Endothelial cell of umbilical vein (primary cell): ENCODE data around the gene IDH3A. TPM values are rescaled to one million over a fixed set of nuclear protein-coding genes. Genes with fewer than 3 reads are reported as not detected.

Experiments used
- BruUV-seq: library from RNA; stranded (reverse); fragments of 400-500 nt; replicated peaks from 2 replicates; lab custom pipeline; 2021; lab: Mats Ljungman, UMichigan
- CTCF ChIA-PET: fragments of 300-600, 350-600 bp; sonication (Branson Sonifier 250); formaldehyde crosslinking; loops from one replicate; lab custom pipeline; 2021; ENCODE audit warnings: antibody characterized with exemption, inconsistent platforms; lab: Charles Lee
- POLR2A ChIA-PET: fragments of 300-600, 350-600 bp; sonication (Branson Sonifier 250); formaldehyde crosslinking; loops from one replicate; lab custom pipeline; 2021; ENCODE audit warnings: antibody characterized with exemption, inconsistent platforms; lab: Charles Lee
- DNase-seq: peaks from one replicate; pipeline ENCODE4 v3.0.0-alpha.2; 2011; ENCODE audit warnings: low read depth, low spot score
- FAIRE-seq: peaks from 2 replicates; lab custom pipeline; 2011; peaks lifted over from hg19 to GRCh38; lab: Jason Lieb, UNC
- H2AFZ ChIP-seq: 2 replicates; pipeline ENCODE4 v1.6.0; 2012; ENCODE audit warnings: low read depth, low read length, control low read depth, inconsistent platforms
- H3K27ac ChIP-seq: 2 replicates; pipeline ENCODE4 v1.5.1; 2011; ENCODE audit warnings: low read depth, mild to moderate bottlenecking, control low read depth, low read length, moderate library complexity; ENCODE audit not compliant: insufficient read depth
- H3K27me3 ChIP-seq, 2 experiments: 2 replicates each; pipeline versions ENCODE4 v1.6.0 to v1.6.1; 2011; ENCODE audit warnings: low read length in 2 of 2, mixed read lengths in 1 of 2; ENCODE audit not compliant: control insufficient read depth in 2 of 2, insufficient read depth in 2 of 2
- H3K36me3 ChIP-seq, 2 experiments: 2 replicates in 1 of 2; 3 replicates in 1 of 2; pipeline ENCODE4 v1.5.1; 2011; ENCODE audit warnings: low read length in 2 of 2, mild to moderate bottlenecking in 1 of 2, moderate library complexity in 1 of 2; ENCODE audit not compliant: control insufficient read depth in 2 of 2, insufficient read depth in 2 of 2; ENCODE audit errors: extremely low read depth in 1 of 2
- H3K4me1 ChIP-seq: 3 replicates; pipeline ENCODE4 v1.5.1; 2011; ENCODE audit warnings: mild to moderate bottlenecking, low read length; ENCODE audit not compliant: control insufficient read depth, insufficient read depth; ENCODE audit errors: extremely low read depth
- H3K4me2 ChIP-seq: 2 replicates; pipeline ENCODE4 v1.6.1; 2011; ENCODE audit warnings: low read length, control low read depth, mixed read lengths; ENCODE audit not compliant: insufficient read depth
- H3K4me3 ChIP-seq, 3 experiments: fragments of 200-600 bp in 1 of 3; sonication (generic), shearing (Covaris generic) in 1 of 3; replicated peaks in 1 of 3; 2 replicates each; pipeline ENCODE4 v1.5.1; 2011 to 2016; ENCODE audit warnings: control low read depth in 3 of 3, low read length in 3 of 3, mild to moderate bottlenecking in 2 of 3, inconsistent platforms in 1 of 3, low read depth in 1 of 3, moderate library complexity in 1 of 3; ENCODE audit not compliant: insufficient read depth in 1 of 3
- H3K79me2 ChIP-seq: 2 replicates; pipeline ENCODE4 v1.6.0; 2012; ENCODE audit warnings: low read length, inconsistent platforms; ENCODE audit not compliant: control insufficient read depth, insufficient read depth
- H3K9ac ChIP-seq: replicated peaks from 2 replicates; pipeline ENCODE3; 2011; ENCODE audit warnings: low read length, control low read depth; ENCODE audit not compliant: insufficient read depth; ENCODE audit errors: extremely low read depth
- H3K9me1 ChIP-seq: replicated peaks from 3 replicates; pipeline ENCODE4 v1.6.0; 2011; ENCODE audit warnings: mild to moderate bottlenecking, low read length; ENCODE audit not compliant: control insufficient read depth, insufficient read depth; ENCODE audit errors: extremely low read depth
- H3K9me3 ChIP-seq: replicated peaks from 2 replicates; pipeline ENCODE4 v1.5.1; 2012; ENCODE audit warnings: low read length, inconsistent platforms; ENCODE audit not compliant: control insufficient read depth, insufficient read depth
- H4K20me1 ChIP-seq: replicated peaks from 2 replicates; pipeline ENCODE3; 2011; ENCODE audit warnings: mild to moderate bottlenecking, low read length; ENCODE audit not compliant: control insufficient read depth, insufficient read depth; ENCODE audit errors: extremely low read depth
- CTCF ChIP-seq, 2 donors: IDR thresholded peaks; 1 replicate in 1 of 2; 2 replicates in 1 of 2; pipeline ENCODE4 v1.5.1; 2011; ENCODE audit warnings: low read length in 2 of 2, mild to moderate bottlenecking in 2 of 2, moderate library complexity in 2 of 2, control low read depth in 1 of 2, inconsistent platforms in 1 of 2, low read depth in 1 of 2; ENCODE audit not compliant: insufficient read depth in 1 of 2; ENCODE audit errors: extremely low read depth in 1 of 2
- EZH2 ChIP-seq: IDR thresholded peaks from 2 replicates; pipeline ENCODE4 v1.6.1; 2012; ENCODE audit warnings: borderline replicate concordance, low read depth, mild to moderate bottlenecking, moderate library complexity, low read length, inconsistent platforms; ENCODE audit not compliant: severe bottlenecking
- FOS ChIP-seq: IDR thresholded peaks from 2 replicates; pipeline ENCODE4 v1.6.1; 2011; ENCODE audit warnings: mild to moderate bottlenecking, low read length, moderate library complexity, borderline replicate concordance; ENCODE audit not compliant: insufficient read depth
- GATA2 ChIP-seq: IDR thresholded peaks from 2 replicates; pipeline ENCODE4 v1.7.0; 2011; ENCODE audit warnings: low read depth, mild to moderate bottlenecking, moderate library complexity, mixed read lengths, low read length; ENCODE audit not compliant: insufficient read length, insufficient read depth
- JUN ChIP-seq: IDR thresholded peaks from 2 replicates; pipeline ENCODE4 v1.6.1; 2011; ENCODE audit warnings: borderline replicate concordance, low read depth; ENCODE audit not compliant: insufficient read length, insufficient read depth
- MAX ChIP-seq: IDR thresholded peaks from 2 replicates; pipeline ENCODE4 v1.6.1; 2011; ENCODE audit not compliant: insufficient read depth, insufficient read length
- MYC ChIP-seq: IDR thresholded peaks from one replicate; pipeline ENCODE4 v1.6.1; 2011; ENCODE audit warnings: mild to moderate bottlenecking, low read depth, low read length
- POLR2A ChIP-seq: IDR thresholded peaks from 2 replicates; pipeline ENCODE4 v1.6.1; 2012; ENCODE audit warnings: low read depth, mild to moderate bottlenecking, control low read depth, low read length
- POLR2AphosphoS5 ChIP-seq: IDR thresholded peaks from 2 replicates; pipeline ENCODE4 v1.6.1; 2012; ENCODE audit warnings: low read depth, mild to moderate bottlenecking, control low read depth, low read length, moderate library complexity; ENCODE audit not compliant: insufficient read depth
- dilution Hi-C: fragments of 300-500 bp; cut with MboI; formaldehyde crosslinking; loops from one replicate; pipeline ENCODE4 v1.15.0; 2019; ENCODE audit warnings: low sequenced_read_pairs; ENCODE audit not compliant: extremely low pct_ligation_motif_present
- intact Hi-C: fragments of 100-400 bp; cut with micrococcal nuclease; formaldehyde crosslinking; loops from one replicate; pipeline ENCODE4 v1.10.0; 2022
- polyA plus RNA-seq, 4 experiments: library from polyadenylated mRNA; depleted of rRNA in 3 of 4; stranded (reverse) in 3 of 4; unstranded in 1 of 4; fragments of >200 nt; gene quantifications; 2 replicates each; pipeline versions ENCODE4 v1.2.1 to v1.2.3, GENCODE V29; 2011 to 2012; ENCODE audit warnings: missing spikeins in 1 of 4
- total RNA-seq: library from RNA; stranded (reverse); gene quantifications from 2 replicates; pipeline ENCODE4 v1.2.3, GENCODE V29; 2021

IDH3A gene
- total and polyA plus RNA-seq, 2 donors (not counting 3 experiments of a cell fraction or from before 2014, with no cell fraction given): 35.5 to 63.9 TPM

GRCh38 chr15:78103406-78104118 lies 45.6 kb upstream of the IDH3A start:
- no peak overlapping the region for H2AFZ ChIP-seq
- no peak for FAIRE-seq
- no peak overlapping the region for H3K4me2 ChIP-seq
- dilution Hi-C loops: no loop called here
- H4K20me1 ChIP-seq: no peaks in the 10 kb centered on the region
- no peak overlapping the region for H3K27ac ChIP-seq
- intact Hi-C loops: no loop called here
- no peak for DNase-seq
- ChIA-PET POLR2A (no interaction called here), CTCF (interaction anchor here (1.0 kb wide), 1 partner anchor 144 kb away, joined by 3 read pairs; no protein-coding TSS in a partner anchor)
- no peak for TF ChIP-seq POLR2AphosphoS5
- TF ChIP-seq CTCF (IDR thresholded peaks at IDR 0.05; ENCODE audit: extremely low read depth in 1 of 2, insufficient read depth in 1 of 2, low read depth in 1 of 2, low read length in 2 of 2): no peak
- no peak for TF ChIP-seq JUN
- TF ChIP-seq EZH2: no peak
- TF ChIP-seq GATA2: no peak
- TF ChIP-seq FOS: no peak
- no peak for TF ChIP-seq MYC
- no peak for TF ChIP-seq POLR2A
- no peak for TF ChIP-seq MAX
- H3K79me2 ChIP-seq: no peaks in the 10 kb centered on the region
- no TSS peak for BruUV-seq
- H3K9ac ChIP-seq: no peak overlapping the region
- no peaks in the 10 kb centered on the region for H3K9me1 ChIP-seq
- H3K36me3 ChIP-seq: no peaks in the 10 kb centered on the region
- no peaks in the 10 kb centered on the region for H3K27me3 ChIP-seq
- no peak overlapping the region for H3K4me3 ChIP-seq
- peaks cover 17% of the 10 kb centered on the region for H3K4me1 ChIP-seq
- H3K9me3 ChIP-seq: no peaks in the 10 kb centered on the region
